Measurements from ENCODE around the gene CWC25. TPM values are rescaled to one million over a fixed set of nuclear protein-coding genes. Genes with fewer than 3 reads are reported as not detected.

Gene CWC25
- total and polyA plus RNA-seq, 2 of the 13 experiments (the other 11 are each of a cell fraction or from before 2014, with no cell fraction given) = 15.6 to 22.7 TPM

- TF ChIP-seq USF2 (IDR thresholded peaks at IDR 0.05; ENCODE audit: low read depth, low read length) (0 out of 2 replicates have a peak, but pooled peaks have one; percentile 10), USF2 (CRISPR knock-in tag; IDR thresholded peaks at IDR 0.05; ENCODE audit: borderline replicate concordance) (no peak), SP140L (CRISPR knock-in tag; IDR thresholded peaks at IDR 0.05; ENCODE audit: borderline replicate concordance) (no peak), SRF (IDR thresholded peaks at IDR 0.05; ENCODE audit: low read depth, low read length) (no peak), SALL2 (CRISPR knock-in tag; IDR thresholded peaks at IDR 0.05) (no peak), REPIN1 (CRISPR knock-in tag; IDR thresholded peaks at IDR 0.05; ENCODE audit: borderline replicate concordance, low read depth) (0 out of 2 replicates have a peak, but pooled peaks have one; percentile 8), MAZ (IDR thresholded peaks at IDR 0.05; ENCODE audit: borderline replicate concordance, low read depth, low read length) (no peak), MAZ (CRISPR knock-in tag; IDR thresholded peaks at IDR 0.05; ENCODE audit: low read depth) (no peak; the same call in 1 of the 2 replicates), ZSCAN12 (CRISPR knock-in tag; IDR thresholded peaks at IDR 0.05) (no peak), PAX8 (CRISPR knock-in tag; IDR thresholded peaks at IDR 0.05; ENCODE audit: borderline replicate concordance) (no peak), NCOA5 (CRISPR knock-in tag; IDR thresholded peaks at IDR 0.05) (no peak), ZSCAN9 (CRISPR knock-in tag; IDR thresholded peaks at IDR 0.05; ENCODE audit: borderline replicate concordance) (peak; percentile 7; the same call in 1 of the 2 replicates), NFE2L1 (CRISPR knock-in tag; IDR thresholded peaks at IDR 0.05; ENCODE audit: borderline replicate concordance) (0 out of 2 replicates have a peak, but pooled peaks have one; percentile 20), SAFB2 (CRISPR knock-in tag; IDR thresholded peaks at IDR 0.05; ENCODE audit: borderline replicate concordance, low read depth) (0 out of 2 replicates have a peak, but pooled peaks have one; percentile 0), KIAA2018 (CRISPR knock-in tag; IDR thresholded peaks at IDR 0.05; ENCODE audit: borderline replicate concordance) (no peak), GATAD2A (CRISPR knock-in tag; IDR thresholded peaks at IDR 0.05) (no peak), TARDBP (CRISPR knock-in tag; IDR thresholded peaks at IDR 0.05) (peak; percentile 21; the same call in 1 of the 2 replicates), NR2F2 (IDR thresholded peaks at IDR 0.05; ENCODE audit: borderline replicate concordance, low read depth) (0 out of 2 replicates have a peak, but pooled peaks have one; percentile 14), MEIS1 (CRISPR knock-in tag; IDR thresholded peaks at IDR 0.05; ENCODE audit: borderline replicate concordance) (no peak)
These were observed 45.4 kb upstream of the CWC25 start (continued) for GRCh38 chr17:38870259-38871165.

All from HepG2 (cell line).